Kidney capillary endothelial cell (primary cell): ENCODE data around the gene EP300.
"Not testable (repeated sequence)": the region's sequence is repeated elsewhere in the genome, so short reads cannot be mapped to it uniquely, and the experiment has no call there.

Experiments
- DNase-seq: peaks from one replicate; pipeline ENCODE4 v3.0.0-alpha.2; 2018; ENCODE audit warnings: low spot score

The EP300 gene

DNA sequence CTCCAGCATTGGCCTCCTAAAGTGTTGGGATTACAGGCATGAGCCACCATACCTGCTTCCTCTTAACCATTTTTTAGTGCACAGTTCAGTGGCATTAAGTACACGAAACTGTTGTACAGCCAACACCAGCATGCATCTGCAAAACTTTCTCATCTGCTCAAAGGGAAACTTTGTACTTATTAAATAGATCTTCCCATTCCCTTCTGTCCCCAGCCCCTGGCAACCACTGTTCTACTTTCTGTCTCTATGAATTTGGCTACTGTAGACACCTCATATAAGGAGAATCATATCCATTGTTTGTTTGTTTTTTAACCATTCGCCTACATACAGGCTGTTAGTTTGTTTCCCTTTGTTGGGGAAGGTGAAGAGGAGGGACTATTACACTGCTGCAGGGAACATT lies 6.5 kb upstream of the EP300 start:
- no peak for DNase-seq

DNA sequence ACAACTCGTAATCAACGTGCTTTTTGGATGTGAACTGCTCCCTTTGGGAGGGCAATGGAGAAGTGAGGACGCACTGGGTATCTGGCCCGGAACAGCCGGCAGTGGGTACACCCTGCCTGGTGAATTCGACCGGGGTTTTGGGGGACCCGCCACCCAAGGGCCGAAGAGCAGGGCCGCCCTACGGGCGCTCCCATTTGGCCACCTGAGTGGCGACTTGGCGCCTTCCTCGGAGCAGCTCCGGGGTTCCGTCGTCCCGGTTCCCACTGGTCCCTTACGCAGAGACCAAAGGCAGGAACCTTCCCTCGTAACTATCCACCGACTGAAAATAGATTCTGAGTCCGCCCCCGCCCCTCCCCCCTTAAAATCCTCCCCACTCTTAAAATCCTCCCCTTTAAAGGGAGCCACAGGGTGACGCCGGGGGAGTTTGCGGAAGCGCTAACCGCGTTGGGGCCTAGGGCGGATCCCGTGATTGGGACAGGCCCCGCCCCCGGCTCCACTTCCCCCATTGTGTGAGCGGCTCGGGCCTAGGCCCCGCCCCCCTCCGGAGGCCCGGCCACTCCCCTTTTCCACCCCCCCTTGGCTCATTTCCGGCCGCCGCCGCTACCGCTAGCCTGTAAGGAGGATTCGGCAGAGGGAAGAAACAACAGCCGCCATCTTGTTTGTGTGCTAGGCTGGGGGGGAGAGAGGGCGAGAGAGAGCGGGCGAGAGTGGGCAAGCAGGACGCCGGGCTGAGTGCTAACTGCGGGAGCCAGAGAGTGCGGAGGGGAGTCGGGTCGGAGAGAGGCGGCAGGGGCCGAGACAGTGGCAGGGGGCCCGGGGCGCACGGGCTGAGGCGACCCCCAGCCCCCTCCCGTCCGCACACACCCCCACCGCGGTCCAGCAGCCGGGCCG lies 1.0 kb upstream of the EP300 start:
- peak; percentile 98 for DNase-seq

- peak; percentile 42 for DNase-seq
These were observed 537 bp downstream of the EP300 start for GRCh38 chr22:41092847-41093411.

DNA sequence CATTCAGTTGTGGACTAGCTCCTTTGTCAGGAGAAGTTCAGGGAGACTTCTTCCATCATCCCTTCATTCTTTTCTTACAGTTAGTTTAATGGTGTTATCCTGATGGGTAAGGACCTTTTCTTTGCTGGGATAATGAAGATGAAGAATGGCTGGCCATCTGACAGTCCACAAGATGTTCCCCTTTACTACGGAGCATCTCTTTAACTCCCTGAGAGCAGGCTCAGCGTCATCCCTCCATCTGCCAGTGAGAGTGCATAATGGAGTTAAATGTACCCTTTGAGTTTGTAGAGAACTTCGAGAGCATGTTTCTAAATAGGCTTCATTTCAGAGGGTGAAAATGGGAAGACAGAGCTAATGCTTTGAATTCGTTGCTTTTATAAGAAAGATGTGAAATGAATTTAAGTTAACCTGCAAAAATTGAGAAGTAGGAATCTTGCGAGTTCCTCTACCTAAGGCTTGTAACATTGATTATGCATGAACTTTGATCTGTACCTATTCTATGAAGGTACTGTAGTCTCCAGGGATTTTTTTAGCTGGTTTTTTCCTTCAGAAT lies 1.7 kb downstream of the EP300 start:
- peak; percentile 26 for DNase-seq

DNA sequence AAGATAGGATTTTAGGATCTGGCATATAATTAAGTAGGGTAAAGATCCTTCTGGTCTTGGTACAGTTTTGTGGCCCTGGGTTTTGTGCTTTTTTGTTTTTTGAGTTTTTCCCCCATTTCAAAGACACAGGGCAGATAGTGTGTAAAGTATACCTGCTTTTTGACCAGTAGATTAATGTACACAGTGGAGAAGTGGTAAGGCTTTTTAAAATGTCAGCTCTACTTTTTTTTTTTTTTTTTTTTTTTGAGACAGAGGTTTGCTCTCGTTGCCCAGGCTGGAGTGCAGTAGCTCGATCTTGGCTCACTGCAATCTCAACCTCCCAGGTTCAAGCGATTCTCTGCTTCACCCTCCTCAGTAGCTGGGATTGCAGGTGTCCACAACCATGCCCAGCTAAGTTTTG lies 4.0 kb downstream of the EP300 start:
- DNase-seq: no peak

GRCh38 chr22:41096841-41097240 lies 4.4 kb downstream of the EP300 start:
- DNase-seq: no peak

GRCh38 chr22:41099036-41099435 lies 6.6 kb downstream of the EP300 start:
- no peak for DNase-seq

GRCh38 chr22:41106122-41106968 lies 14.0 kb downstream of the EP300 start:
- no peak for DNase-seq

DNA sequence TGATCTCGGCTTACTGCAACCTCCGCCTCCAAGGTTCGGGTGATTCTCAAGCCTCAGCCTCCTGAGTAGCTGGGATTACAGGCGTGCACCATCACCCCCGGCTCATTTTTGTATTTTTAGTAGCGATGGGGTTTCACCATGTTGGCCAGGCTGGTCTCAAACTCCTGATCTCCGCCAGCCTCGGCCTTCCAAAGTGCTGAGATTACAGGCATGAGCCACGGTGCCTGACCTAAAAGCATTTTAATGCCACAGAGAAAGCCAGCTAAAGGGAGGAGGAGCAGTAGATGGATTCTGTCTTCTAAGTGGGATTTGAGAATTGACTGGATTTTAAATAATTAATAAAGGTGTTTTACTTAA lies 14.6 kb downstream of the EP300 start:
- not testable (repeated sequence) for DNase-seq

- no peak for DNase-seq
These were observed 18.6 kb downstream of the EP300 start for GRCh38 chr22:41110968-41111367.

DNA sequence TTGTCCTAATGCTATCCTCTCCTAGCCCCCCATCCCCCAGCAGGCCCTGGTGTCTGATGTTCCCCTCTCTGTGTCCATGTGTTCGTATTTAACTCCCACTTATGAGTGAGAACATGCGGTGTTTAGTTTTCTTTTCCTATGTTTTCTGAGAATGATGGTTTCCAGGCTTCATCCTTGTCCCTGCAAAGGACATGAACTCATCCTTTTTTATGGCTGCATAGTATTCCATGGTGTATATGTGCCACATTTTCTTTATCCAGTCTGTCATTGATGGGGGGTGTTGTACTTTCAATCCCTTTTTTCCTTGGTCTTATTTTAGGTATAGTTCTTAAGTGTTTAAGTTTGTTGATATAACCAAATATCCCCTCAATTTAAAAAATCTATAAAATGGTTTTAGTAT lies 23.9 kb downstream of the EP300 start:
- DNase-seq: no peak

- DNase-seq: no peak
These were observed 25.0 kb downstream of the EP300 start for GRCh38 chr22:41117127-41117965.

DNA sequence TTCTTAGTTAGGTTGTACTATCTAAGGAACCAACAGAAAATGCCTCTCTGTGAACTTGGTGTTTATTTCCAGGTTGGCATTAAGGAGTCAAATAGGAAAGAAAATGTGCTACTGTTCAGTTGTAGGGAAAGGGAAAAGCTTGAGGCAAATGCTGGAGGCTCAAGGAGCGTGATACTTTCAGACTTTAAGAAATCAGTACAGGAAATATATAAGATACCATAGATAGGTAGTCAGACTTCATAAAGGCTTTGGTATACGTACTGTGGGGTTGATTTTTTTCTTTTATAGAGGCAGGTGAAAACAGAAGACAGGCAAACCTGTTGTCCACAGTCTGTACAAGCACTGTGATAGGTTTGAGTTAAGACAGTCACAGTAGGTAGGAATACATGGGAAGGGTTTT lies 30.8 kb downstream of the EP300 start:
- DNase-seq: peak; percentile 4

DNA sequence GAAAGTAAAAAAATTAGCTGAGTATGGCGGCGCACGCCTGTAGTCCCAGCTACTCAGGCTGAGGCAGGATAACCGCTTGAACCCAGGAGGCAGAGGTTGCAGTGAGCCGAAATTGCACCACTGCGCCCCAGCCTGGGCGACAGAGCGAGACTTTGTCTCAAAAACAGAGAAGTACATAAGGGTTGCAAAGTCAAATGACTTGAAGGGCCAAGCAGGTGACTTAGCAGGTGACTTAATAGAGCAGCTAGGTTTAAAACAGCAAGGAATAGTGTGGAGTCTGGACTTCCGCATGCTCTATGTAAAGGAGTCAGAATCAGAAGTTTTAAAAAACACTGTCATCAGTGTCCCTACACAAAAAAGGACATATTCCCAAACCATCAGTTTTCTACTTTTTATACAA lies 31.7 kb downstream of the EP300 start:
- DNase-seq: no peak

DNA sequence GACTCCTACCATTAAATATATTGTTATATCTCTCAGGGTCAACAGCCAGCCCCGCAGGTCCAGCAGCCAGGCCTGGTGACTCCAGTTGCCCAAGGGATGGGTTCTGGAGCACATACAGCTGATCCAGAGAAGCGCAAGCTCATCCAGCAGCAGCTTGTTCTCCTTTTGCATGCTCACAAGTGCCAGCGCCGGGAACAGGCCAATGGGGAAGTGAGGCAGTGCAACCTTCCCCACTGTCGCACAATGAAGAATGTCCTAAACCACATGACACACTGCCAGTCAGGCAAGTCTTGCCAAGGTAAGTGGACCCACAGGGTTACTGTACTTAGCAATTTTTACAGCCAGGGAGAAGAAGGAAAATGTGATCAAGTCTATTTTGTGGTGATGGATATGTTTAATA lies 35.1 kb downstream of the EP300 start:
- no peak for DNase-seq

DNA sequence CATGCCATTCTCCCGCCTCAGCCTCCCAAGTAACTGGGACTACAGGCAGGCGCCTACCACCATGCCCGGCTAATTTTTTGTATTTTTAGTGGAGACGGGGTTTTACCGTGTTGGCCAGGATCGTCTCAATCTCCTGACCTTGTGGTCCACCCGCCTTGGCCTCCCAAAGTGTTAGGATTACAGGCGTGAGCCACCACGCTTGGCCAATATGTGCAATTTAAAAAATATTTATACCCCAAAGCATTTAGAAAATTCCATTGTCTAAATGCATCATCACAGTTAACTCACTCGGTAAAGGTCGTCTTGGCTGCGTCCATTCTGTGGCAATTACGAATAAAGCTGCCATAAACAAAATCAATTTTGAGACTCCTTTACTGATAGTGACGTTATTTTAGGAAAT lies 36.2 kb downstream of the EP300 start:
- DNase-seq: no peak

GRCh38 chr22:41132550-41132949 lies 40.2 kb downstream of the EP300 start:
- DNase-seq: no peak

- no peak for DNase-seq
These were observed 48.1 kb downstream of the EP300 start for GRCh38 chr22:41140365-41140957.

DNA sequence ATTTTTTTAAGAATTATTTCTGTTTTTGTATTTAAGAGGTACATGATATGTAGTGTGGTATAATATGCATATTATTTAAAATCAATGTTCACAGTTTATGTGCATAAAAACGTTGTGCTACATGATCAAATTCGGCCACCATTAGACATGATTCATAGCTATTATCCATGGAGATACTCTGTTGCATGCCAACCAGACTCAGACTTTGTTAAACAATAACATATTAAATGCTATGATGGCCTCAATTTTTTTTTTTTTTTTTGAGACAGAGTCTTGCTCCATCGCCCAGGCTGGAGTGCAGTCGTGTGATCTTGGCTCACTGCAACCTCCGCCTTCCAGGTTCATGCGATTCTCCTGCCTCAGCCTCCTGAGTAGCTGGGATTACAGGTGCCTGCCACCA lies 53.5 kb downstream of the EP300 start:
- DNase-seq: not testable (repeated sequence)

GRCh38 chr22:41146573-41146972 lies 54.2 kb downstream of the EP300 start:
- no peak for DNase-seq

DNA sequence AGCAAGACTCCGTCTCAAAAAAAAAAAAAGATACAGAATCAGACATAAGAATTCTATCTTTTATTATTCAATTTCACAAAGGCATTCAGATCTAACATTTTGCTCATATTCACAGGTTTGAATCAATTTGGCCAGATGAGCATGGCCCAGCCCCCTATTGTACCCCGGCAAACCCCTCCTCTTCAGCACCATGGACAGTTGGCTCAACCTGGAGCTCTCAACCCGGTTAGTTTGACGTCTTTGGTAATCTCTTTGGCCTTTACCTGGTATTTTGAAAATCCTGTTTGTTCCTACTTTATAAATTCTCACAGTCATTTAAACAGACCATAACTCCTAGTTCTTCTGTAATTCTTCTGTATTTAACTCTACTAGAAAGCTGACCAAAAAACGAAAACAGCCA lies 55.3 kb downstream of the EP300 start:
- DNase-seq: no peak
